ENCODE results near the gene GPC6.

- TF ChIP-seq CTCF (conservative IDR thresholded peaks at IDR 0.05), result no peak
- no peak for TF ChIP-seq ZFX (IDR thresholded peaks at IDR 0.05)
These were observed 806.5 kb downstream of the GPC6 start for GRCh38 chr13:94033098-94033497.
